H1 (cell line): ENCODE results near the gene CROCC2. TPM values are rescaled to one million over a fixed set of nuclear protein-coding genes. Genes with fewer than 3 reads are reported as not detected.

ENCODE experiments used
- CTCF ChIA-PET: fragments of 300-600 bp; sonication (Branson Sonifier 250); formaldehyde crosslinking; loops from one replicate; lab custom pipeline; 2021; ENCODE audit not compliant: partially characterized antibody; lab: Charles Lee
- POLR2A ChIA-PET: fragments of 300-600 bp; sonication (Branson Sonifier 250); formaldehyde crosslinking; loops from one replicate; lab custom pipeline; 2021; ENCODE audit warnings: inconsistent platforms; ENCODE audit not compliant: partially characterized antibody; lab: Charles Lee
- DNase-seq, 2 experiments: peaks; one replicate each; pipeline versions ENCODE4 v3.0.0 to v3.0.0-alpha.2; 2010 to 2022; ENCODE audit warnings: low spot score in 2 of 2, low read depth in 1 of 2, mixed read lengths in 1 of 2
- FAIRE-seq: peaks from 2 replicates; lab custom pipeline; 2011; peaks lifted over from hg19 to GRCh38; lab: Jason Lieb, UNC
- H2AFZ ChIP-seq: 2 replicates; pipeline ENCODE4 v1.8.1; 2012; ENCODE audit warnings: low read length, inconsistent platforms
- H2AK5ac ChIP-seq: 2 replicates; pipeline ENCODE4 v1.6.1; 2013; ENCODE audit warnings: low read depth, low read length
- H2BK120ac ChIP-seq: replicated peaks from 2 replicates; pipeline ENCODE3; 2013; ENCODE audit warnings: low read depth, low read length, inconsistent platforms
- H2BK12ac ChIP-seq: 2 replicates; pipeline ENCODE4 v1.6.1; 2013; ENCODE audit warnings: low read depth, low read length
- H2BK15ac ChIP-seq: 2 replicates; pipeline ENCODE4 v1.6.1; 2013; ENCODE audit warnings: low read length
- H2BK20ac ChIP-seq: 2 replicates; pipeline ENCODE4 v1.6.1; 2013; ENCODE audit warnings: low read length
- H2BK5ac ChIP-seq: 2 replicates; pipeline ENCODE4 v1.6.1; 2013; ENCODE audit warnings: low read depth, low read length
- H3K14ac ChIP-seq: 2 replicates; pipeline ENCODE4 v1.6.1; 2013; ENCODE audit warnings: inconsistent platforms; ENCODE audit not compliant: insufficient read length
- H3K18ac ChIP-seq: 2 replicates; pipeline ENCODE4 v1.6.1; 2013; ENCODE audit warnings: low read length; ENCODE audit errors: extremely low read depth
- H3K23ac ChIP-seq: 2 replicates; pipeline ENCODE4 v1.6.1; 2013; ENCODE audit warnings: inconsistent platforms; ENCODE audit not compliant: insufficient read length
- H3K23me2 ChIP-seq: 2 replicates; pipeline ENCODE4 v1.6.1; 2013; ENCODE audit warnings: low read depth, low read length
- H3K27ac ChIP-seq: 2 replicates; pipeline ENCODE4 v1.6.1; 2011; ENCODE audit warnings: low read depth, low read length, inconsistent platforms
- H3K27me3 ChIP-seq, 4 experiments: replicated peaks in 1 of 4; 1 replicate in 1 of 4; 2 replicates in 3 of 4; pipeline versions ENCODE4 v1.6.1 to v1.8.1; 2011 to 2013; ENCODE audit warnings: low read length in 3 of 4, mild to moderate bottlenecking in 3 of 4, inconsistent platforms in 2 of 4, mixed read lengths in 2 of 4, moderate library complexity in 1 of 4; ENCODE audit not compliant: control insufficient read depth in 3 of 4, insufficient read depth in 3 of 4; ENCODE audit errors: extremely low read depth in 1 of 4
- H3K36me3 ChIP-seq, 4 experiments: 2 replicates each; pipeline versions ENCODE4 v1.6.1 to v1.8.1; 2011 to 2013; ENCODE audit warnings: mild to moderate bottlenecking in 4 of 4, low read length in 3 of 4, moderate library complexity in 2 of 4, control low read depth in 1 of 4, inconsistent platforms in 1 of 4; ENCODE audit not compliant: insufficient read depth in 4 of 4, control insufficient read depth in 2 of 4
- H3K4ac ChIP-seq: replicated peaks from 2 replicates; pipeline ENCODE3; 2013; ENCODE audit warnings: low read length, low read depth, mixed read lengths, inconsistent platforms; ENCODE audit not compliant: insufficient read length
- H3K4me1 ChIP-seq, 4 experiments: replicated peaks in 1 of 4; 1 replicate in 1 of 4; 2 replicates in 3 of 4; pipeline versions ENCODE4 v1.6.1 to v1.8.1; 2011 to 2013; ENCODE audit warnings: low read length in 3 of 4, inconsistent platforms in 2 of 4, mixed read lengths in 1 of 4; ENCODE audit not compliant: insufficient read depth in 4 of 4, control insufficient read depth in 3 of 4
- H3K4me2 ChIP-seq, 2 experiments: 2 replicates each; pipeline versions ENCODE4 v1.6.1 to v1.8.1; 2011 to 2013; ENCODE audit warnings: low read depth in 2 of 2, low read length in 2 of 2, control low read depth in 1 of 2, inconsistent platforms in 1 of 2, mild to moderate bottlenecking in 1 of 2; ENCODE audit not compliant: insufficient read depth in 1 of 2
- H3K4me3 ChIP-seq, 4 experiments: fragments of 200-600, 300-600 bp in 1 of 4; sonication (generic), shearing (Covaris generic), sonication (Bioruptor Twin) in 1 of 4; 2 replicates each; pipeline versions ENCODE4 v1.5.1 to v1.8.1; 2011 to 2016; ENCODE audit warnings: low read length in 4 of 4, low read depth in 3 of 4, control low read depth in 2 of 4, inconsistent platforms in 2 of 4, mild to moderate bottlenecking in 2 of 4, mixed read lengths in 1 of 4, moderate library complexity in 1 of 4; ENCODE audit not compliant: insufficient read depth in 2 of 4; ENCODE audit errors: extremely low read depth in 1 of 4
- H3K56ac ChIP-seq: replicated peaks from 2 replicates; pipeline ENCODE3; 2013; ENCODE audit warnings: low read depth, mild to moderate bottlenecking, mixed read lengths, low read length, inconsistent platforms; ENCODE audit not compliant: insufficient read length
- H3K79me1 ChIP-seq: 2 replicates; pipeline ENCODE4 v1.6.1; 2013; ENCODE audit warnings: low read depth, low read length, control low read depth
- H3K79me2 ChIP-seq, 2 experiments: 2 replicates each; pipeline versions ENCODE4 v1.6.1 to v1.8.1; 2012 to 2013; ENCODE audit warnings: low read length in 2 of 2, mild to moderate bottlenecking in 2 of 2, inconsistent platforms in 1 of 2; ENCODE audit not compliant: insufficient read depth in 2 of 2, control insufficient read depth in 1 of 2
- H3K9ac ChIP-seq, 4 experiments: replicated peaks in 1 of 4; 1 replicate in 1 of 4; 2 replicates in 3 of 4; pipeline versions ENCODE4 v1.6.1 to v1.8.1; 2011 to 2013; ENCODE audit warnings: low read depth in 3 of 4, low read length in 3 of 4, control low read depth in 2 of 4, mild to moderate bottlenecking in 2 of 4, moderate library complexity in 2 of 4, inconsistent platforms in 1 of 4; ENCODE audit errors: extremely low read depth in 1 of 4
- H3K9me3 ChIP-seq, 2 experiments: 2 replicates each; pipeline versions ENCODE4 v1.6.1 to v1.8.1; 2012 to 2013; ENCODE audit warnings: mild to moderate bottlenecking in 2 of 2, moderate library complexity in 2 of 2, control low read depth in 1 of 2, inconsistent platforms in 1 of 2, low read depth in 1 of 2, low read length in 1 of 2, mixed read lengths in 1 of 2; ENCODE audit not compliant: insufficient read depth in 2 of 2
- H4K20me1 ChIP-seq, 2 experiments: replicated peaks in 1 of 2; 2 replicates each; pipeline versions ENCODE3 to v1.8.1; 2011 to 2013; ENCODE audit warnings: inconsistent platforms in 2 of 2, low read length in 2 of 2, mild to moderate bottlenecking in 1 of 2; ENCODE audit not compliant: insufficient read depth in 2 of 2, control insufficient read depth in 1 of 2
- H4K5ac ChIP-seq: 2 replicates; pipeline ENCODE4 v1.6.1; 2013; ENCODE audit warnings: low read length, low read depth, mixed read lengths, inconsistent platforms; ENCODE audit not compliant: insufficient read length
- H4K8ac ChIP-seq: 2 replicates; pipeline ENCODE4 v1.8.0; 2013; ENCODE audit warnings: mild to moderate bottlenecking, moderate library complexity, low read length, inconsistent platforms; ENCODE audit not compliant: insufficient read depth; ENCODE audit errors: extremely low read depth
- H4K91ac ChIP-seq: replicated peaks from 2 replicates; pipeline ENCODE3; 2013; ENCODE audit warnings: low read length, mixed read lengths, inconsistent platforms; ENCODE audit not compliant: insufficient read length
- HDAC2 ChIP-seq, 2 experiments: fragments of 300-600 bp in 1 of 2; sonication (generic) in 1 of 2; IDR thresholded peaks; 2 replicates each; pipeline ENCODE4 v1.6.1; 2011 to 2012; ENCODE audit warnings: low read depth in 2 of 2, low read length in 2 of 2, mild to moderate bottlenecking in 2 of 2, moderate library complexity in 2 of 2, borderline replicate concordance in 1 of 2, inconsistent platforms in 1 of 2
- USF2 ChIP-seq: IDR thresholded peaks from 2 replicates; pipeline ENCODE4 v1.6.1; 2011; ENCODE audit warnings: low read length, improper control_type of control experiment
- WGBS, 2 experiments: shearing (Covaris generic) in 1 of 2; methylation state at CpG; one replicate each; pipeline versions ENCODE4 v1.1.6 to v1.1.7; 2013 to 2015; ENCODE audit warnings: low lambda C conversion rate in 2 of 2, mixed read lengths in 2 of 2, inconsistent platforms in 1 of 2, low coverage in 1 of 2, missing lambda C conversion rate in 1 of 2; ENCODE audit not compliant: insufficient replicate concordance in 2 of 2, insufficient coverage in 1 of 2, insufficient read length in 1 of 2; ENCODE audit errors: extremely low coverage in 1 of 2, missing lambda C conversion rate in 1 of 2; 5-methylcytosine and 5-hydroxymethylcytosine counted together
- polyA plus RNA-seq, 7 experiments: library from polyadenylated mRNA; depleted of rRNA in 3 of 7; stranded (reverse) in 5 of 7; unstranded in 2 of 7; fragments of >200 nt in 5 of 7; fragments of 200-250 nt in 2 of 7; gene quantifications; 1 replicate in 5 of 7; 2 replicates in 1 of 7; 4 replicates in 1 of 7; pipeline versions ENCODE4 v1.2.1 to v1.2.3, GENCODE V29; 2011 to 2013; ENCODE audit warnings: missing spikeins in 2 of 7, mixed read lengths in 2 of 7
- total RNA-seq: library from RNA; stranded (reverse); fragmentation: NEBNext Ultra II Directional; extraction: Animal tissue kit (Norgen Biotek cat#: 25700); gene quantifications from 2 replicates; pipeline ENCODE4 v1.2.1, GENCODE V29; 2021

Gene CROCC2
- total and polyA plus RNA-seq, 2 of the 8 experiments (the other 6 are each of a cell fraction or from before 2014, with no cell fraction given), result not detected

GRCh38 chr2:241030883-241031282 lies 124.7 kb downstream of the CROCC2 start:
- Histone ChIP-seq H2AFZ (no peak overlapping the region), H3K79me2 (no peaks in the 10 kb centered on the region), H3K23me2 (no peaks in the 10 kb centered on the region; the same call in 1 of the 2 replicates), H4K5ac (no peak overlapping the region), H3K79me1 (no peaks in the 10 kb centered on the region), H2BK15ac (no peak overlapping the region), H3K27me3 (peaks cover 0 to 11% (median 9%) of the 10 kb centered on the region in 4 experiments; a peak in 3 of 7 replicates), H3K23ac (no peak overlapping the region), H2AK5ac (no peak overlapping the region), H2BK120ac (no peak overlapping the region), H4K20me1 (no peaks in the 10 kb centered on the region), H3K4me3 (no peak overlapping the region), H2BK5ac (no peak overlapping the region), H3K4ac (no peak overlapping the region), H3K56ac (no peak overlapping the region), H4K8ac (no peak overlapping the region), H3K27ac (no peak overlapping the region), H3K4me2 (no peak overlapping the region), H3K9ac (no peak overlapping the region), H3K9me3 (peaks cover 4 to 9% of the 10 kb centered on the region in 2 experiments; a peak in 3 of 4 replicates), H3K18ac (no peak overlapping the region), H3K14ac (no peak overlapping the region), H4K91ac (no peak overlapping the region), H2BK12ac (no peak overlapping the region), H3K4me1 (peaks cover 0 to 6% (median 2%) of the 10 kb centered on the region in 4 experiments; a peak in 2 of 7 replicates), H3K36me3 (no peaks in the 10 kb centered on the region), H2BK20ac (no peak overlapping the region)
- DNase-seq (no peak), FAIRE-seq (no peak)
- CTCF ChIA-PET, result interaction anchor here (1.2 kb wide), 1 partner anchor 21 kb away, joined by 3 read pairs; no protein-coding TSS in a partner anchor
- POLR2A ChIA-PET, result no interaction called here
- WGBS, 2 experiments, result 96% methylated on average over 7 of the region's 7 CpGs; no CpG with 5 or more reads in 1 of the 2 experiments
- TF ChIP-seq HDAC2 (IDR thresholded peaks at IDR 0.05; ENCODE audit: borderline replicate concordance in 1 of 2, low read depth in 2 of 2, low read length in 2 of 2) (no peak), USF2 (no peak)
